PC-3 (cell line): Measurements from ENCODE around the gene TDRD7.

Experiments
- EZH2 ChIP-seq: fragments of 300-600 bp; sonication (generic); IDR thresholded peaks from one replicate; pipeline ENCODE4 v1.6.1; 2017; ENCODE audit warnings: antibody characterized with exemption, mild to moderate bottlenecking, low read length; ENCODE audit not compliant: unreplicated experiment
- EZH2phosphoT487 ChIP-seq: fragments of 300-600 bp; sonication (generic); IDR thresholded peaks from 2 replicates; pipeline ENCODE4 v1.6.1; 2018; ENCODE audit warnings: mild to moderate bottlenecking, antibody characterized with exemption, low read length, borderline replicate concordance
- TF ChIP-seq, protein P1 (sequence below): fragments of 300-600 bp; sonication (generic); conservative IDR thresholded peaks from 2 replicates; pipeline ENCODE4 v1.5.1; 2017; ENCODE audit warnings: antibody characterized with exemption, low read depth, mild to moderate bottlenecking, low read length

DNA sequence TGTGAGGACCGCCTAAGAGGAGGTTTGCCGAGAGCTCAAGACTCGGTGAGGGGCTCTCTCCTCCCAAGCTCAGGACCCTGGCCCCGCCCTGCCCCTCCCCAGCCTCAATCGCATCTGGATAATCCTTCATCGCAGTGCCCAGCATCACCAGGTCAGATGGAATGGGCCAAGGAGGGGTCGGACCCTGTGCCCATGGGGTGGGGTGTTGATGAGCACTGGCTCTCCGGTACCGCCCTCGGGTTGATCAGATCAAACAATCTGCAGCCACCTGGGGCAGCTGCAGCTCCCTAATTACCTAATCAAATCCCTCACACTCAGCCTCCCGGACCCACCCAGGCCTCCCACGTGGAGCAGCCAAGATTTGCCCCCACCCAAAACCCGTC is 24.4 kb upstream of the TDRD7 start:
- TF ChIP-seq, protein P1, sequence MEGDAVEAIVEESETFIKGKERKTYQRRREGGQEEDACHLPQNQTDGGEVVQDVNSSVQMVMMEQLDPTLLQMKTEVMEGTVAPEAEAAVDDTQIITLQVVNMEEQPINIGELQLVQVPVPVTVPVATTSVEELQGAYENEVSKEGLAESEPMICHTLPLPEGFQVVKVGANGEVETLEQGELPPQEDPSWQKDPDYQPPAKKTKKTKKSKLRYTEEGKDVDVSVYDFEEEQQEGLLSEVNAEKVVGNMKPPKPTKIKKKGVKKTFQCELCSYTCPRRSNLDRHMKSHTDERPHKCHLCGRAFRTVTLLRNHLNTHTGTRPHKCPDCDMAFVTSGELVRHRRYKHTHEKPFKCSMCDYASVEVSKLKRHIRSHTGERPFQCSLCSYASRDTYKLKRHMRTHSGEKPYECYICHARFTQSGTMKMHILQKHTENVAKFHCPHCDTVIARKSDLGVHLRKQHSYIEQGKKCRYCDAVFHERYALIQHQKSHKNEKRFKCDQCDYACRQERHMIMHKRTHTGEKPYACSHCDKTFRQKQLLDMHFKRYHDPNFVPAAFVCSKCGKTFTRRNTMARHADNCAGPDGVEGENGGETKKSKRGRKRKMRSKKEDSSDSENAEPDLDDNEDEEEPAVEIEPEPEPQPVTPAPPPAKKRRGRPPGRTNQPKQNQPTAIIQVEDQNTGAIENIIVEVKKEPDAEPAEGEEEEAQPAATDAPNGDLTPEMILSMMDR: no peak
- TF ChIP-seq EZH2 (no peak), EZH2phosphoT487 (no peak)
